T-helper 2 cell treated with Interferon-gamma antibody and Interleukin-4, amounts not matched to agents 100 ng/mL and 5 ng/mL, for 36 hours (primary cell): ENCODE data around the gene PTH2. TPM values are rescaled to one million over a fixed set of nuclear protein-coding genes. Genes with fewer than 3 reads are reported as not detected.
"Not testable (repeated sequence)": the region's sequence is repeated elsewhere in the genome, so short reads cannot be mapped to it uniquely, and the experiment has no call there.

Source experiments
- intact Hi-C: fragments of 100-400 bp; cut with micrococcal nuclease; formaldehyde crosslinking; loops from one replicate; pipeline ENCODE4 v1.15.1; 2023
- total RNA-seq: library from RNA; stranded (reverse); gene quantifications from 2 replicates; pipeline ENCODE4 v1.2.3, GENCODE V29; 2022

PTH2 gene
- total RNA-seq, 1 donor from 2014 or later = not detected

- intact Hi-C loops = no loop called here
Measured at GRCh38 chr19:49390131-49390928, 32.9 kb downstream of the PTH2 start.

- intact Hi-C loops = no loop called here
Measured at GRCh38 chr19:49389406-49389805, 33.8 kb downstream of the PTH2 start.

- intact Hi-C loops = no loop called here
Measured at GRCh38 chr19:49387936-49388372, 35.3 kb downstream of the PTH2 start, which contains the start of gene KASH5. KASH5 (plus strand) TSS chr19:49388249; CDS start chr19:49390884, 2,635 bp downstream.

- intact Hi-C loops = no loop called here
Measured at GRCh38 chr19:49383599-49383998, 39.6 kb downstream of the PTH2 start.

GRCh38 chr19:49382639-49383038 lies 40.6 kb downstream of the PTH2 start:
- intact Hi-C loops = no loop called here

GRCh38 chr19:49380391-49380790 lies 42.9 kb downstream of the PTH2 start:
- intact Hi-C loops = no loop called here

- intact Hi-C loops = no loop called here
Measured at GRCh38 chr19:49378512-49378911, 44.7 kb downstream of the PTH2 start.

- intact Hi-C loops = no loop called here
Measured at GRCh38 chr19:49374665-49375434, 48.4 kb downstream of the PTH2 start.

- intact Hi-C loops = not testable (repeated sequence)
Measured at GRCh38 chr19:49373174-49373573, 50.1 kb downstream of the PTH2 start.

Other genes with a start within 250 kb of the PTH2 start
- gene SLC6A16, start 98.2 kb downstream of the PTH2 start, total RNA-seq = 3.5 and 3.8 TPM in 2 replicates
- gene CD37, start 88.0 kb downstream of the PTH2 start, total RNA-seq = 213 and 221 TPM in 2 replicates
- gene TEAD2, start 61.0 kb downstream of the PTH2 start, total RNA-seq = not detected in 2 replicates
- not detected in 2 replicates for gene DKKL1, start 59.6 kb downstream of the PTH2 start, total RNA-seq
- gene KASH5, start 35.2 kb downstream of the PTH2 start, total RNA-seq = 0.23 and 0.43 TPM in 2 replicates
- gene GFY, start 1.9 kb upstream of the PTH2 start, total RNA-seq = not detected in 2 replicates
- 0.07 and 0.09 TPM in 2 replicates for gene SLC17A7, start 18.1 kb upstream of the PTH2 start, total RNA-seq
- gene PIH1D1, start 28.4 kb upstream of the PTH2 start, total RNA-seq = 146 and 150 TPM in 2 replicates
- gene ALDH16A1, start 29.8 kb upstream of the PTH2 start, total RNA-seq = 45.5 and 47.5 TPM in 2 replicates
- gene FLT3LG, start 50.8 kb upstream of the PTH2 start, total RNA-seq = 271 and 275 TPM in 2 replicates
- 2,471 and 2,495 TPM in 2 replicates for gene RPL13A, start 64.2 kb upstream of the PTH2 start, total RNA-seq
- 2,021 and 2,052 TPM in 2 replicates for gene RPS11, start 73.0 kb upstream of the PTH2 start, total RNA-seq
- 7.4 and 8.5 TPM in 2 replicates for gene FCGRT, start 89.2 kb upstream of the PTH2 start, total RNA-seq
- 3.0 and 3.9 TPM in 2 replicates for gene RCN3, start 104.6 kb upstream of the PTH2 start, total RNA-seq
- 172 and 174 TPM in 2 replicates for gene NOSIP, start 157.1 kb upstream of the PTH2 start, total RNA-seq
- gene PRRG2, start 157.9 kb upstream of the PTH2 start, total RNA-seq = 0.82 and 1.1 TPM in 2 replicates
- 42.0 and 43.3 TPM in 2 replicates for gene PRR12, start 167.7 kb upstream of the PTH2 start, total RNA-seq
- gene RRAS, start 216.7 kb upstream of the PTH2 start, total RNA-seq = 6.8 and 9.3 TPM in 2 replicates
- 61.9 and 65.4 TPM in 2 replicates for gene SCAF1, start 218.8 kb upstream of the PTH2 start, total RNA-seq
- gene IRF3, start 242.4 kb upstream of the PTH2 start, total RNA-seq = 135 and 158 TPM in 2 replicates
- gene BCL2L12, start 242.5 kb upstream of the PTH2 start, total RNA-seq = 70.4 and 75.7 TPM in 2 replicates